IMR-90 (cell line): ENCODE data around the gene CARS2. TPM values are rescaled to one million over a fixed set of nuclear protein-coding genes. Genes with fewer than 3 reads are reported as not detected.

Experiments used
- ATAC-seq: fragments of 200-7000 bp; cut with Tn5 transposase; 2 replicates; pipeline ENCODE4 v1.9.1; 2020; ENCODE audit warnings: low read depth, mild to moderate bottlenecking, moderate library complexity
- BruUV-seq: library from RNA; stranded (reverse); fragments of 400-500 nt; replicated peaks from 2 replicates; lab custom pipeline; 2021; lab: Mats Ljungman, UMichigan
- CTCF ChIA-PET: fragments of 300-600 bp; formaldehyde crosslinking; extraction: SDS; loops from one replicate; lab custom pipeline; 2021; ENCODE audit warnings: antibody characterized with exemption; lab: Yijun Ruan, JAX
- POLR2A ChIA-PET: fragments of 300-600 bp; sonication (Branson Sonifier 250); formaldehyde crosslinking; loops from one replicate; lab custom pipeline; 2022; ENCODE audit warnings: antibody characterized with exemption; ENCODE audit not compliant: unreplicated experiment; lab: Charles Lee
- DNase-seq: peaks from one replicate; pipeline ENCODE4 v3.0.0; 2013
- H2AFZ ChIP-seq: replicated peaks from 2 replicates; pipeline ENCODE3; 2013; ENCODE audit warnings: low read length, mild to moderate bottlenecking; ENCODE audit not compliant: poor library complexity
- H2AK5ac ChIP-seq: 2 replicates; pipeline ENCODE4 v1.6.1; 2013; ENCODE audit warnings: low read depth, low read length, inconsistent platforms
- H2AK9ac ChIP-seq: replicated peaks from 2 replicates; pipeline ENCODE3; 2013; ENCODE audit warnings: mild to moderate bottlenecking, low read depth, low read length, moderate library complexity; ENCODE audit not compliant: poor library complexity
- H2BK120ac ChIP-seq: 2 replicates; pipeline ENCODE4 v1.6.1; 2013; ENCODE audit warnings: low read depth, low read length, inconsistent platforms
- H2BK15ac ChIP-seq: 3 replicates; pipeline ENCODE4 v1.6.1; 2013; ENCODE audit warnings: low read depth, low read length, inconsistent platforms
- H2BK20ac ChIP-seq: 2 replicates; pipeline ENCODE4 v1.6.1; 2013; ENCODE audit warnings: low read depth, mild to moderate bottlenecking, inconsistent platforms, low read length, moderate library complexity
- H2BK5ac ChIP-seq: 2 replicates; pipeline ENCODE4 v1.6.1; 2013; ENCODE audit warnings: mild to moderate bottlenecking, low read depth, low read length, inconsistent platforms; ENCODE audit not compliant: poor library complexity, severe bottlenecking
- H3K14ac ChIP-seq: replicated peaks from 2 replicates; pipeline ENCODE4 v1.6.1; 2013; ENCODE audit warnings: low read depth, low read length, inconsistent platforms
- H3K18ac ChIP-seq: 2 replicates; pipeline ENCODE4 v1.6.1; 2013; ENCODE audit warnings: low read depth, low read length, control low read depth
- H3K23ac ChIP-seq: 2 replicates; pipeline ENCODE4 v1.6.1; 2013; ENCODE audit warnings: low read depth, low read length, inconsistent platforms
- H3K27ac ChIP-seq: 2 replicates; pipeline ENCODE4 v1.5.1; 2013; ENCODE audit warnings: mild to moderate bottlenecking, control low read depth, low read length; ENCODE audit not compliant: insufficient read depth
- H3K27me3 ChIP-seq: 2 replicates; pipeline ENCODE4 v1.6.1; 2013; ENCODE audit warnings: low read length; ENCODE audit not compliant: control insufficient read depth, insufficient read depth
- H3K36me3 ChIP-seq: 2 replicates; pipeline ENCODE4 v1.6.1; 2013; ENCODE audit warnings: low read length, mixed read lengths; ENCODE audit not compliant: control insufficient read depth, insufficient read depth
- H3K4ac ChIP-seq: 2 replicates; pipeline ENCODE4 v1.6.1; 2013; ENCODE audit warnings: low read depth, low read length, inconsistent platforms
- H3K4me1 ChIP-seq: 2 replicates; pipeline ENCODE4 v1.6.1; 2013; ENCODE audit warnings: low read length, mixed read lengths; ENCODE audit not compliant: control insufficient read depth, insufficient read depth
- H3K4me2 ChIP-seq: 2 replicates; pipeline ENCODE4 v1.6.1; 2013; ENCODE audit warnings: low read depth, mild to moderate bottlenecking, control low read depth, low read length, moderate library complexity
- H3K4me3 ChIP-seq: 2 replicates; pipeline ENCODE4 v1.5.1; 2013; ENCODE audit warnings: low read depth, mild to moderate bottlenecking, control low read depth, low read length, moderate library complexity; ENCODE audit not compliant: insufficient read depth
- H3K56ac ChIP-seq: 2 replicates; pipeline ENCODE4 v1.6.1; 2013; ENCODE audit warnings: low read length, inconsistent platforms; ENCODE audit not compliant: insufficient read depth; ENCODE audit errors: extremely low read depth
- H3K79me1 ChIP-seq, 2 experiments: 2 replicates each; pipeline ENCODE4 v1.6.1; 2013; ENCODE audit warnings: low read length in 2 of 2, inconsistent platforms in 1 of 2, low read depth in 1 of 2
- H3K9ac ChIP-seq: 2 replicates; pipeline ENCODE4 v1.6.1; 2013; ENCODE audit warnings: low read depth, low read length, control low read depth
- H3K9me1 ChIP-seq: 2 replicates; pipeline ENCODE4 v1.6.1; 2013; ENCODE audit warnings: low read length, inconsistent platforms; ENCODE audit not compliant: insufficient read depth
- H3K9me3 ChIP-seq: 2 replicates; pipeline ENCODE4 v1.6.1; 2013; ENCODE audit warnings: low read length; ENCODE audit not compliant: control insufficient read depth, insufficient read depth
- H4K20me1 ChIP-seq: 2 replicates; pipeline ENCODE4 v1.6.1; 2013; ENCODE audit warnings: low read length, inconsistent platforms; ENCODE audit not compliant: insufficient read depth
- H4K5ac ChIP-seq: 2 replicates; pipeline ENCODE4 v1.6.1; 2013; ENCODE audit warnings: mild to moderate bottlenecking, low read depth, low read length, control low read depth
- H4K8ac ChIP-seq, 2 experiments: 2 replicates each; pipeline ENCODE4 v1.6.1; 2013; ENCODE audit warnings: low read depth in 2 of 2, low read length in 2 of 2, control low read depth in 1 of 2, inconsistent platforms in 1 of 2
- H4K91ac ChIP-seq: 2 replicates; pipeline ENCODE4 v1.6.1; 2013; ENCODE audit warnings: low read depth, low read length, inconsistent platforms; ENCODE audit not compliant: insufficient read depth
- BHLHE40 ChIP-seq: fragments of 150-350 bp; IDR thresholded peaks from 2 replicates; pipeline ENCODE4 v1.6.1; 2016; ENCODE audit warnings: mild to moderate bottlenecking, low read depth, low read length
- CEBPB ChIP-seq: IDR thresholded peaks from 2 replicates; pipeline ENCODE4 v1.6.1; 2012; ENCODE audit warnings: low read depth, low read length, improper control_type of control experiment
- CHD1 ChIP-seq: IDR thresholded peaks from 2 replicates; pipeline ENCODE4 v1.6.1; 2012; ENCODE audit warnings: low read depth, low read length, improper control_type of control experiment
- CTCF ChIP-seq: conservative IDR thresholded peaks from 2 replicates; pipeline ENCODE4 v1.5.1; 2012; ENCODE audit warnings: mild to moderate bottlenecking, low read depth, low read length, improper control_type of control experiment
- ELK1 ChIP-seq: fragments of 150-350 bp; IDR thresholded peaks from 2 replicates; pipeline ENCODE4 v1.6.1; 2016; ENCODE audit warnings: low read depth, mild to moderate bottlenecking, low read length, moderate library complexity, borderline replicate concordance
- FOS ChIP-seq: fragments of 150-350 bp; IDR thresholded peaks from 2 replicates; pipeline ENCODE4 v1.6.1; 2016; ENCODE audit warnings: low read depth, low read length
- MAFK ChIP-seq: IDR thresholded peaks from 2 replicates; pipeline ENCODE4 v1.6.1; 2012; ENCODE audit warnings: low read depth, low read length, improper control_type of control experiment
- MAZ ChIP-seq: IDR thresholded peaks from 2 replicates; pipeline ENCODE4 v1.6.1; 2012; ENCODE audit warnings: low read depth, mild to moderate bottlenecking, low read length, improper control_type of control experiment, moderate library complexity, borderline replicate concordance
- MXI1 ChIP-seq: IDR thresholded peaks from 2 replicates; pipeline ENCODE4 v1.6.1; 2012; ENCODE audit warnings: low read depth, mild to moderate bottlenecking, low read length, moderate library complexity, borderline replicate concordance
- NFE2L2 ChIP-seq: fragments of 150-350 bp; IDR thresholded peaks from 2 replicates; pipeline ENCODE4 v1.6.1; 2016; ENCODE audit warnings: low read depth, mild to moderate bottlenecking, low read length
- POLR2A ChIP-seq: IDR thresholded peaks from 2 replicates; pipeline ENCODE4 v1.6.1; 2012; ENCODE audit warnings: mild to moderate bottlenecking, low read depth, low read length
- RAD21 ChIP-seq: IDR thresholded peaks from 2 replicates; pipeline ENCODE4 v1.6.1; 2012; ENCODE audit warnings: low read length, improper control_type of control experiment
- RCOR1 ChIP-seq: IDR thresholded peaks from 2 replicates; pipeline ENCODE4 v1.6.1; 2012; ENCODE audit warnings: mild to moderate bottlenecking, low read length, improper control_type of control experiment; ENCODE audit not compliant: insufficient replicate concordance
- RFX5 ChIP-seq: IDR thresholded peaks from 2 replicates; pipeline ENCODE4 v1.8.0; 2012; ENCODE audit warnings: low read depth, mild to moderate bottlenecking, low read length, moderate library complexity
- SMC3 ChIP-seq: fragments of 150-350 bp; IDR thresholded peaks from 2 replicates; pipeline ENCODE4 v1.6.1; 2016; ENCODE audit warnings: low read depth, mild to moderate bottlenecking, antibody characterized with exemption, low read length, moderate library complexity
- USF2 ChIP-seq: fragments of 150-350 bp; IDR thresholded peaks from 2 replicates; pipeline ENCODE4 v1.6.1; 2017; ENCODE audit warnings: mild to moderate bottlenecking, antibody characterized with exemption, low read length, low read depth
- WGBS, 2 experiments: methylation state at CpG; one replicate each; pipeline versions ENCODE4 v1.1.5 to v1.1.7; 2013; ENCODE audit warnings: missing lambda C conversion rate in 2 of 2; ENCODE audit not compliant: insufficient read length in 1 of 2; ENCODE audit errors: extremely low coverage in 2 of 2; 5-methylcytosine and 5-hydroxymethylcytosine counted together
- dilution Hi-C: fragments of 300-500 bp; cut with HindIII; formaldehyde crosslinking; loops from one replicate; pipeline ENCODE4 v1.14.3; 2018; ENCODE audit warnings: low sequenced_read_pairs; ENCODE audit not compliant: unreplicated experiment
- in situ Hi-C: fragments of 300-500 bp; cut with MboI; formaldehyde crosslinking; loops from 3 replicates; pipeline ENCODE4 v1.14.3; 2019; ENCODE audit warnings: low sequenced_read_pairs, inconsistent platforms, mixed read lengths
- intact Hi-C: fragments of 100-400 bp; cut with micrococcal nuclease; formaldehyde crosslinking; loops from 2 replicates; pipeline ENCODE4 v1.10.0; 2022
- polyA plus RNA-seq, 3 experiments: library from polyadenylated mRNA; depleted of rRNA; stranded (reverse); fragments of >200 nt; gene quantifications; 2 replicates each; pipeline ENCODE4 v1.2.3, GENCODE V29; 2012; ENCODE audit warnings: low replicate concordance in 1 of 3
- total RNA-seq: library from RNA; depleted of rRNA; stranded (reverse); fragments of >200 nt; gene quantifications from 2 replicates; pipeline ENCODE4 v1.2.3, GENCODE V29; 2012

Gene CARS2
- total and polyA plus RNA-seq, 2 of the 4 experiments (the other 2 are of a cell fraction), result 76.2 to 76.4 TPM

- no peak for DNase-seq
- ChIA-PET POLR2A (no interaction called here), CTCF (no interaction called here)
- Histone ChIP-seq H3K4ac (no peak overlapping the region), H3K9ac (no peak overlapping the region), H4K91ac (no peak overlapping the region), H3K79me1 (peaks cover 39 to 57% of the 10 kb centered on the region in 2 experiments), H3K4me1 (peaks cover 5% of the 10 kb centered on the region), H3K18ac (no peak overlapping the region), H3K36me3 (peaks cover 44% of the 10 kb centered on the region), H2BK15ac (no peak overlapping the region), H4K8ac (no peak overlapping the region), H3K23ac (no peak overlapping the region), H2AK5ac (no peak overlapping the region), H3K9me1 (peaks cover 6% of the 10 kb centered on the region), H3K4me3 (no peak overlapping the region), H2BK20ac (no peak overlapping the region), H3K56ac (no peak overlapping the region), H4K20me1 (peaks cover 8% of the 10 kb centered on the region), H2BK5ac (no peak overlapping the region), H2AFZ (no peak overlapping the region), H3K4me2 (no peak overlapping the region), H3K27ac (no peak overlapping the region), H3K14ac (no peak overlapping the region), H3K27me3 (no peaks in the 10 kb centered on the region), H2AK9ac (no peak overlapping the region), H3K9me3 (no peaks in the 10 kb centered on the region), H4K5ac (no peak overlapping the region), H2BK120ac (no peak overlapping the region)
- in situ Hi-C loops, result no loop called here
- no peak for ATAC-seq
- WGBS, 2 experiments, result no CpG with 5 or more reads among the region's 4 CpGs
- intact Hi-C loops, result no loop called here
- no TSS peak for BruUV-seq
- dilution Hi-C loops, result no loop called here
- TF ChIP-seq USF2, result no peak
- TF ChIP-seq MXI1, result no peak
- no peak for TF ChIP-seq NFE2L2
- TF ChIP-seq POLR2A, result no peak
- TF ChIP-seq FOS, result no peak
- no peak for TF ChIP-seq CTCF
- no peak for TF ChIP-seq MAFK
- no peak for TF ChIP-seq RCOR1
- no peak for TF ChIP-seq SMC3
- TF ChIP-seq ELK1, result no peak
- TF ChIP-seq RAD21, result no peak
- TF ChIP-seq CHD1, result no peak
- TF ChIP-seq RFX5, result no peak
- TF ChIP-seq CEBPB, result no peak
- TF ChIP-seq MAZ, result no peak
- TF ChIP-seq BHLHE40, result no peak
Measured at GRCh38 chr13:110697842-110698241, 8.1 kb downstream of the CARS2 start.
